ENCODE results near the gene ECT2L. TPM values are rescaled to one million over a fixed set of nuclear protein-coding genes. Genes with fewer than 3 reads are reported as not detected.
A peak's percentile ranks its signal among the peaks of the same experiment; 100 is the strongest.

Gene ECT2L
- total and polyA plus RNA-seq, 2 of the 13 experiments (the other 11 are each of a cell fraction or from before 2014, with no cell fraction given), result 0.12 TPM; not detected in 1

- no peaks in the 10 kb centered on the region for H4K20me1 ChIP-seq (ENCODE audit: insufficient read depth, low read length)
- TF ChIP-seq MAFF (IDR thresholded peaks at IDR 0.05; ENCODE audit: low read depth, low read length) (no peak), ZNF550 (CRISPR knock-in tag; IDR thresholded peaks at IDR 0.05; ENCODE audit: borderline replicate concordance) (no peak)
- BruUV-seq (replicated peaks), result no TSS peak
- H2AFZ ChIP-seq (ENCODE audit: low read length), result no peak overlapping the region
- FAIRE-seq (no peak), DNase-seq (ENCODE audit: low spot score) (no peak), ATAC-seq (peak; percentile 40)
- no peak overlapping the region for H3K4me3 ChIP-seq (replicated peaks in 1 of 3; ENCODE audit: insufficient read depth in 1 of 3, low read depth in 2 of 3, low read length in 3 of 3)
- H3K36me3 ChIP-seq (replicated peaks in 1 of 2; ENCODE audit: control insufficient read depth in 1 of 2, insufficient read depth in 2 of 2, low read length in 2 of 2), result no peaks in the 10 kb centered on the region
- H3K4me2 ChIP-seq (ENCODE audit: low read depth, low read length), result no peak overlapping the region
- H3K79me2 ChIP-seq (ENCODE audit: insufficient read depth, low read length), result no peaks in the 10 kb centered on the region
- in situ Hi-C loops (cut with HindIII; ENCODE audit: extremely low pct_ligation_motif_present, low pct_unique_long_range_greater_than_20kb) (no loop called here), intact Hi-C loops (cut with micrococcal nuclease; ENCODE audit: unreplicated experiment) (no loop called here)
- H3K9ac ChIP-seq (ENCODE audit: insufficient read depth, low read depth, low read length), result no peak overlapping the region
- no peak overlapping the region for H3K27ac ChIP-seq (ENCODE audit: extremely low read length, insufficient read depth, low read length)
- POLR2A ChIA-PET, result no interaction called here
- CTCF ChIA-PET (ENCODE audit: low intra/inter-chr PET ratio, low total read pairs), result no interaction called here
- no peaks in the 10 kb centered on the region for H3K4me1 ChIP-seq (ENCODE audit: insufficient read depth, low read length)
- 23% methylated on average over 4 of the region's 4 CpGs for WGBS (ENCODE audit: low lambda C conversion rate)
- no peaks in the 10 kb centered on the region for H3K9me3 ChIP-seq (ENCODE audit: low read length)
- peaks cover 2 to 17% of the 10 kb centered on the region in 2 experiments; a peak in 3 of 5 replicates for H3K27me3 ChIP-seq (ENCODE audit: control insufficient read depth in 1 of 2, insufficient read depth in 2 of 2, low read length in 2 of 2)
Measured at GRCh38 chr6:138869398-138869797, 73.5 kb downstream of the ECT2L start.

GRCh38 chr6:138873191-138873590, 77.3 kb downstream of the ECT2L start:
- Histone ChIP-seq H3K27me3 (ENCODE audit: control insufficient read depth in 1 of 2, insufficient read depth in 2 of 2, low read length in 2 of 2) (peaks cover 2 to 17% of the 10 kb centered on the region in 2 experiments; a peak in 3 of 5 replicates), H4K20me1 (ENCODE audit: insufficient read depth, low read length) (no peaks in the 10 kb centered on the region), H3K4me1 (ENCODE audit: insufficient read depth, low read length) (no peaks in the 10 kb centered on the region), H3K36me3 (replicated peaks in 1 of 2; ENCODE audit: control insufficient read depth in 1 of 2, insufficient read depth in 2 of 2, low read length in 2 of 2) (no peaks in the 10 kb centered on the region), H2AFZ (ENCODE audit: low read length) (no peak overlapping the region), H3K79me2 (ENCODE audit: insufficient read depth, low read length) (no peaks in the 10 kb centered on the region), H3K4me2 (ENCODE audit: low read depth, low read length) (no peak overlapping the region), H3K27ac (ENCODE audit: extremely low read length, insufficient read depth, low read length) (no peak overlapping the region), H3K9ac (ENCODE audit: insufficient read depth, low read depth, low read length) (no peak overlapping the region), H3K9me3 (ENCODE audit: low read length) (no peaks in the 10 kb centered on the region), H3K4me3 (replicated peaks in 1 of 3; ENCODE audit: insufficient read depth in 1 of 3, low read depth in 2 of 3, low read length in 3 of 3) (no peak overlapping the region)
- no peak for ATAC-seq
- DNase-seq (ENCODE audit: low spot score), result no peak
- intact Hi-C loops (cut with micrococcal nuclease; ENCODE audit: unreplicated experiment) (no loop called here), in situ Hi-C loops (cut with HindIII; ENCODE audit: extremely low pct_ligation_motif_present, low pct_unique_long_range_greater_than_20kb) (no loop called here)
- POLR2A ChIA-PET, result no interaction called here
- CTCF ChIA-PET (ENCODE audit: low intra/inter-chr PET ratio, low total read pairs), result no interaction called here
- FAIRE-seq, result no peak
- 45% methylated on average over 8 of the region's 8 CpGs for WGBS (ENCODE audit: low lambda C conversion rate)
- BruUV-seq (replicated peaks), result no TSS peak
- TF ChIP-seq ATF1 (CRISPR knock-in tag; IDR thresholded peaks at IDR 0.05), result no peak
- TF ChIP-seq ZNF768 (CRISPR knock-in tag; IDR thresholded peaks at IDR 0.05), result no peak
- no peak for TF ChIP-seq PRDM15 (CRISPR knock-in tag; IDR thresholded peaks at IDR 0.05)
- TF ChIP-seq SKI (IDR thresholded peaks at IDR 0.05; ENCODE audit: partially characterized antibody), result no peak
- TF ChIP-seq, protein P1, sequence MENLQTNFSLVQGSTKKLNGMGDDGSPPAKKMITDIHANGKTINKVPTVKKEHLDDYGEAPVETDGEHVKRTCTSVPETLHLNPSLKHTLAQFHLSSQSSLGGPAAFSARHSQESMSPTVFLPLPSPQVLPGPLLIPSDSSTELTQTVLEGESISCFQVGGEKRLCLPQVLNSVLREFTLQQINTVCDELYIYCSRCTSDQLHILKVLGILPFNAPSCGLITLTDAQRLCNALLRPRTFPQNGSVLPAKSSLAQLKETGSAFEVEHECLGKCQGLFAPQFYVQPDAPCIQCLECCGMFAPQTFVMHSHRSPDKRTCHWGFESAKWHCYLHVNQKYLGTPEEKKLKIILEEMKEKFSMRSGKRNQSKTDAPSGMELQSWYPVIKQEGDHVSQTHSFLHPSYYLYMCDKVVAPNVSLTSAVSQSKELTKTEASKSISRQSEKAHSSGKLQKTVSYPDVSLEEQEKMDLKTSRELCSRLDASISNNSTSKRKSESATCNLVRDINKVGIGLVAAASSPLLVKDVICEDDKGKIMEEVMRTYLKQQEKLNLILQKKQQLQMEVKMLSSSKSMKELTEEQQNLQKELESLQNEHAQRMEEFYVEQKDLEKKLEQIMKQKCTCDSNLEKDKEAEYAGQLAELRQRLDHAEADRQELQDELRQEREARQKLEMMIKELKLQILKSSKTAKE (CRISPR knock-in tag; IDR thresholded peaks at IDR 0.05; ENCODE audit: borderline replicate concordance), result no peak
- TF ChIP-seq ZNF230 (CRISPR knock-in tag; IDR thresholded peaks at IDR 0.05), result no peak
- no peak for TF ChIP-seq ARNT (IDR thresholded peaks at IDR 0.05)
- TF ChIP-seq ZBTB21 (CRISPR knock-in tag; IDR thresholded peaks at IDR 0.05), result no peak
